ENCODE measurements around the gene IGFBP6.
"Not testable (repeated sequence)": the region's sequence is repeated elsewhere in the genome, so short reads cannot be mapped to it uniquely, and the experiment has no call there.

IGFBP6 gene

GRCh38 chr12:53071591-53072551 is 25.6 kb upstream of the IGFBP6 start:
- DNase-seq = peak; percentile 68

GRCh38 chr12:53073881-53074280 is 23.6 kb upstream of the IGFBP6 start:
- DNase-seq = no peak

- DNase-seq = no peak
Observed at GRCh38 chr12:53074283-53074998, 23.0 kb upstream of the IGFBP6 start.

GRCh38 chr12:53074999-53075370 is 22.5 kb upstream of the IGFBP6 start:
- DNase-seq = no peak

- DNase-seq = no peak
Observed at GRCh38 chr12:53076461-53076860, 21.0 kb upstream of the IGFBP6 start.

- no peak for DNase-seq
Observed at GRCh38 chr12:53077030-53077429, 20.4 kb upstream of the IGFBP6 start.

GRCh38 chr12:53078425-53079225 is 18.8 kb upstream of the IGFBP6 start:
- no peak for DNase-seq

GRCh38 chr12:53079226-53080117 is 18.0 kb upstream of the IGFBP6 start, which contains the start of gene SPRYD3:
TSS of gene SPRYD3 (minus strand) at chr12:53079390. CDS start at chr12:53079333, 57 bp downstream.
- DNase-seq = peak; percentile 97

- DNase-seq = no peak
Observed at GRCh38 chr12:53082637-53083175, 14.8 kb upstream of the IGFBP6 start.

- DNase-seq = no peak
Observed at GRCh38 chr12:53086361-53086760, 11.1 kb upstream of the IGFBP6 start.

GRCh38 chr12:53090105-53090504 is 7.4 kb upstream of the IGFBP6 start:
- DNase-seq = no peak

- DNase-seq = no peak
Observed at GRCh38 chr12:53090554-53090953, 6.9 kb upstream of the IGFBP6 start.

- DNase-seq = no peak
Observed at GRCh38 chr12:53091756-53092155, 5.7 kb upstream of the IGFBP6 start.

- DNase-seq = no peak
Observed at GRCh38 chr12:53093777-53094393, 3.6 kb upstream of the IGFBP6 start.

GRCh38 chr12:53094394-53094787 is 3.1 kb upstream of the IGFBP6 start:
- DNase-seq = no peak

- DNase-seq = not testable (repeated sequence)
Observed at GRCh38 chr12:53094796-53095595, 2.5 kb upstream of the IGFBP6 start.

- DNase-seq = not testable (repeated sequence)
Observed at GRCh38 chr12:53095596-53095895, 1.9 kb upstream of the IGFBP6 start.

- peak; percentile 90 for DNase-seq
Observed at GRCh38 chr12:53096089-53096741, 1.3 kb upstream of the IGFBP6 start.

GRCh38 chr12:53096759-53097158 is 708 bp upstream of the IGFBP6 start:
- DNase-seq = no peak

- peak; percentile 46 for DNase-seq
Observed at GRCh38 chr12:53097207-53097563, 282 bp upstream of the IGFBP6 start.

All from fibroblast of skin of right biceps (primary cell).